NOMO-1 (cell line): ENCODE results near the gene TTC33.

Experiments used
- DNase-seq, 2 experiments: peaks; one replicate each; lab custom pipeline; 2025; ENCODE audit not compliant: unreplicated experiment in 2 of 2; lab: John Stamatoyannopoulos, UW

Gene TTC33

DNA sequence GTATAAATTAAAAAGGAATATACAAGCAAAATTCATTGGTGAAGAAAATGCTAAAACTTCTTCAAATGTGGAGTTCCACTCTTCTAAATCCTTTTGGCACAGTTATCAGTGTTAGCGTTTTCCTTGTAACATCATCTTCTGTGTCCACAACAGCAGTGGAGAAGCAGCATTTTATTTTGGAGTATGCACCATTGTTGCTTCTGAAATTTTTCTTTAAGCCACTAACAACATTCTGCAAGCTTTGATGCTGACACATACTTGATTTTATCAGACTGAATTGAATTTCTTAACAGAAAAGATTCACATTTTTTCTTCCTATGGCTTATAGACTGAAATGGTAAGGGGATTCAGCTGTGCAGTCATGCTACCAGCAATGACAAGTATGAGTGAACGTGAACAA is 136.8 kb downstream of the TTC33 start:
- DNase-seq: no peak

DNA sequence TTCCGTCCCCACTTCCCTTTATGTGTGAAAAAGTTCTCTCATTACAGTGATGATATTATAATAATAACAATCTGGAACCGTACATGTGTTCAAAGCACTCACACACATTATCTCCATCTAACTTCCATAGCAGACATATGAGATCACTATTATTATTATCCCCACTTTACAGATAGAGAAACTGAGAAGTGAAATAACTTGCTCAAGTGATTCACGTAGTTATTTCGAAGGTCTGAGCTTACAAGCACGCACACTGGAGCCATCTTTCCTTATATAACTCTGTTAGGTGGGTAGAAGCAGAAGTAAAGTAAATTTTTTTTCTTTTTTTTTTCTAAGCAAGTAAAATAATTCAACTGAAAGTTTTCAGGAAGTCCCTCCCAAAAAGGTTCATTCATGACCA is 139.0 kb downstream of the TTC33 start:
- DNase-seq: peak; percentile 81 to 93

DNA sequence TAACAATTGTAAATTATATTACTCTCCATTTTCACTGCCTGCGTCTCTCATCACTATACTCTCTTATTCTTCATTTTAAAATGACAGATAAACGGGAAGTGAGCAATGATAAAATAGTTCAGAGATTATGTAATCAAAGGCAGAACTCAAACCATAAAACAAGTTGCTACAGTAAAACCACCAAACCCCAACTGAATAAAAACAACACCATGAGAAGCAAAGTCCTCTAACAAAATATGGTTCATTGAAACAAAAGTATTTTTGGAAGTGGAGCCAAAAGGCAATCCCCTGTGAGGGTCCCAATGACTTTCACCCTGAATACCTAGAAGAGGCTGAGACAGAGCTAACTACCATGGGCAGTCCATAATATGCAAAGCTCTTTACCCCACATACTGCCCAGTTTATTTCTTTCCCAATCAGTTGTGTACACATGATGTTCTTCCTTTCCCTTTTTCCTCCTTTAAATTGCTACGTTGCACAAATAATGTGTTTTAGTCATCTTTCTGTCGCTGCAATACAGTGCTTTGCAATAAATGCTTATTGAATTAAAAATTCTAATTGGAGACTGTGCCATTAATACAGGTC is 140.1 kb downstream of the TTC33 start:
- peak; percentile 94 to 100 for DNase-seq

DNA sequence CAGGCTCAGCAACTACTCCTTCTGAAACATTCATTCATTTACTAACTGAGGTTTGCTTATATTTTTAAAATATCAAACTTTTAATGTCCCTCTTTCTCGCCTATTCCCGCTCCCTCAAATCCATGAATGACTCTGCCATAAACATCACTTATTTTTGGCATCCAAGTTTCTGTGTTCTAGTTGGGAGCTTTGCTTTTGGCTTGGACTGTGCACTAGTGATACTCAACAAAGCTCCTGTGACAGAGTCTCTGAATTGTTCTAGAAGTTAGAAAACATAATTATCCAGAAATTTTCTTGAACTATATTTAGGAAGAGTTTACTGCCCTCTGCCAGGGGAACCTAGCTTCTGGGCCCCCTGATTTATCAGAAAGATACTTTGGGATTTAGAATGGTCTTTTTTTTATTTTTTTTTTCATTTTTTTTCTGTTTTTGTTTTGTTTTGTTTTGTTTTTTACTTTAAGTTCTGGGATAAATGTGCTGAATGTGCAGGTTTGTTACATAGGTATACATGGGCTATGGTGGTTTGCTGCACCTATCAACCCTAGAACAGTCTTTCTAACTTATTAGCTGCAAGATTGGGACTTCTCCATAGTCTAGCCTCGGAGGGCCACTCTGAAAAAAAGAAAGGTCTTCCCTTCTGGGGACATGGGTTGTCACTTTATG is 140.7 kb downstream of the TTC33 start:
- no peak for DNase-seq

DNA sequence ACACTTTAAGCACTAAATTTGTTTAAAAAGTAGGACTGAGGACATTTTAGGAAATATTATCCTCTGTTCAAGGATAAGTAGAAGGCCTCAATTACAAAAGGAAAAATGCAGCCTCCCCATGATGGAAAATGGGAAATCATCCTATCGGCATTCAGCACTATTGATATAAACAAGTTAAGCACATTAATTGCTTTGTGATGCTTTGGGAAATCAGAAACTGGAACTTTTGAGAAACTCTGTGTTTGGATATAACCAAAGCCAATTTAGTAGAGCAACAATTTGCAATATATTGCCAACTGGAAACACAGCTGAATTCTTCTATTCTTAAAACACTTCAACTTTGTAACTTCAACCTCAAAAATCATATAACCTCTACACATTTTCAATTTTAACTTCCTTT is 141.3 kb downstream of the TTC33 start:
- no peak for DNase-seq

DNA sequence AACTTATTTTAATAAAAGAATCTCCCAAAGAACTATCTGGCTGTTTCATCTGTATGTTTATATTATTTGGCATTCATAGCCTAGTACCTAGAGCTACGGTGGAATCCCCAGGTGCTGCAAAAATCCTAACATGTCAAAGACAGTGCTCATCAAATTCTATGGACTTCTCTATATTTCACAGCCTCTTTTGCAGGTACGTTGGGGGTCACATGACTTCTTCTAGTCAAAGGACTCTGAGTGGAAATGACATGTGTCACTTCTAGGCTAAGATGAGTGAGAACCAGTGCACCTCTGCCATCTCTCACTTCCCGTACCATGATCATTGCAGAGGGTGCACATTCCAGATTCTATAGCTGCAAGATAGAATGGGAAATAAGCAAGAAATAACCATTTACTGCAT is 148.6 kb downstream of the TTC33 start:
- DNase-seq: no peak

DNA sequence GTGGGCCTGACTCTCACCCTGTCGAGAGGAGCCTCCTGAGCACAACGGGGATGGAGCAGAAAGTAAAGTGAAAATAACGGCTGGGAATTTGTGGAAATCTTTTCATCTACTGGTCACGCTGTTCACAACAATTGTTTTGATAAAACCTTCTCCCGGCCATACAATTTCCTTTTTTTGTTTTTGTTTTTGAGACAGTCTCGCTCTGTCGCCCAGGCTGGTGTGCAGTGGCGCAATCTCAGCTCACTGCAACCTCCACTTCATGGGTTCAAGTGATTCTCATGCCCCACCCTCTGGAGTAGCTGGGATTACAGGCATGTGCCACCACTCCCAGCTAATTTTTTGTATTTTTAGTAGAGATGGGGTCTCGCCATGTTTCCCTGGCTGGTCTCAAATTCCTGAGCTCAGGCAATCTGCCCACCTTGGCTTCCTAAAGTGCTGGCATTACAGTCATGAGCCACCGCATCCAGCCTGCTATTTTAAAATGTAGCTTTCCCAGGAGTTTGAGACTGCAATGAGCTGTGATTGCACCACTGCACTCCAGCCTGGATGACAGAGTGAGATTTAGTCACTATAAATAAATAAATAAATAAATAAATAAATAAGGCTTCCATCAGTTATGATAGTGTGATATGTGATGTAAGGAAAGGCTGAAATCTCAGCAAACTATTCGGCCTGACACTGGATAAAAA is 149.5 kb downstream of the TTC33 start:
- DNase-seq: peak in 1 of 2 experiments; percentile 55

GRCh38 chr5:40605295-40605958 is 150.3 kb downstream of the TTC33 start:
- DNase-seq: peak; percentile 73 to 84

GRCh38 chr5:40603378-40603777 is 152.4 kb downstream of the TTC33 start:
- no peak for DNase-seq

DNA sequence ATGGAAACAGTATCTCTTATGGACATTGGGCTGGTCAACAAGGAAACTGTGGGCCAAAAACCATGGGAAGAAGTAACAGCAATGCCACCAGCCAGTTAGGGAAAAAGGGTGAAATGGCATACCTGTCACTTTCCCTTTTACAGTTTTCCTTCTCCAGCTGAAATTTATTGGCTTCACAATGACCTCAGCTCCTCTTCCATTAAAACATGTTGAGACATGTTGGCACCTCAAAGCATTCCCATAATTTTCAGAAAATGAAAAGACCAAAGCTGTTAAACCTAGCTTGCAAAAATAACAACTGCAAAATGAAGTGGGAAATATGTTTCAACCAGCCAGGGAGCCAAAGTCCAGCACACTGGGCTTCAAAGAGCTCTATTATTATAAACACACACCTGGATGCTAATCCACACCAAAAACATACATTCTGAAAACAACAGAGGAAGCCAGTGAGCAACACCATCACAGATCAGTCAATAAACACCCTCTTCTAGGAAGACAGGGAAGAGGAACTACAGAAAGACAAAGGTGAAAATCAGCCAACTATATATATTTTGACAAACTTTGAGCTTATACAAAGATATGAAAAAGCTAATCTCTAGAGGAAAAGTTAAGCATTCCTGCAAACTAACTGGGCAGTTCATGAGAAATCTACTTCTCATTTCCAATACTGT is 154.4 kb downstream of the TTC33 start:
- DNase-seq: no peak

DNA sequence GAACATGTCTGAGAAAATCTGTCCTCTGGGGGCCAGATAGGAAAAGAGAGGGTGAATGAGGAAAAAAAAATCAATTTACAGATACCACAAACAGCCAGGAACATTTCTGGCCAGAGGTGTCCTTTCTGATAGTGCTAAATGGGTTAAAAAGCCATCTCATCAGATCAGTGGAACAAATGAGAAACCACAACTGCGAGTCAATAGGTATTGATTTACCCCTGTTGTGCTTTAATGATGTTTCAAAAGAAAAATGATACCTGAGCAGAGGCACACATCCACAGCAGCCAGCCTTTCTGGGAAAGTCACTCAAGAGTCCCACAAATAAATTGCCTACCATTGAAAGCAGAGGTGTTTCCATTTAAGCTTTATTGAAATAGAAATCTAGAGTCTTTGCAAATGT is 155.4 kb downstream of the TTC33 start:
- DNase-seq: no peak

DNA sequence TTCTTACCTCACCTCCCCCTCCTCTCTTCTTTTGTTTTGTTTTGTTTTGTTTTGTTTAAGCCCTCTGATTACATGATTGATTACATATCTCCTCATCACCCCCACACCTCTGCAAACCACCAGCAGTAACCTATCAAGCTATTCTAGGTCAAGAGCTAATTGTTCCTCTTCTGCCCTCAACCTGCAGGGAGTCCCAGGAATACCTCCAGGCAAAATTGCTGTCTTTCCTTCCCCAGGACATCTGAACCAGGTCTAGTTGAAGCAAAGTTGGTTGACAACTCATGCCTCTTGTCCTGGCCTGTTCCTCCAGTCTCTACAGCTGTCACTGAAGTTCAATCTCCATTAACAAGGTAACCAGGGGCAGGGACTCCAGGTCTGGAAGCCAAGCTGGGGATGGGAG is 156.1 kb downstream of the TTC33 start:
- no peak for DNase-seq

- DNase-seq: no peak
Measured at GRCh38 chr5:40594811-40595210, 160.9 kb downstream of the TTC33 start.

DNA sequence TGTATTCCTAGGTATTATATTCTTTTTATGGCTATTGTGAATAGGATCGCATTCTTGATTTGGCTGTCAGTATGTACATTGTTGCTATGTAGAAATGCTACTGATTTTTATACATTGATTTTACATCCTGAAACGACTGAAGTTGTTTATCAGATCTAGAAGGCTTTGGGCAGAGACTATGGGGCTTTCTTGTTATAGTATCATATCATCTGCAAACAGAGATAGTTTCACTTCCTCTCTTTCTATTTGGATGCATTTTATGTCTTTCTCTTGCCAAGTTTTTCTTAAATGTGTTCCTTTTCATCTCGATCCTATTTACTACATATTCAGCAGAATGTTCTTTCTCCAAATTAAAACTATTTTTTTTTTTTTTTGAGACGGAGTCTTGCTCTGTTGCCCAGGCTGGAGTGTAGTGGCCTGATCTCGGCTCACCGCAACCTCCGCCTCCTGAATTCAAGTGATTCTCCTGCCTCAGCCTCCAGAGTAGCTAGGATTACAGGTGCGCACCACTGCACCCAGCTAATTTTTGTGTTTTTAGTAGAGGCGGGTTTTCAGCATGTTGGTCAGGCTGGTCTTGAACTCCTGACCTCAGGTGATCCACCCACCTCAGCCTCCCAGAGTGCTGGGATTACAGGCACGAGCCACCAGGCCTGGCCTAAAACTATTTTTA is 163.9 kb downstream of the TTC33 start:
- DNase-seq: peak; percentile 77 to 98

GRCh38 chr5:40587376-40587775 is 168.4 kb downstream of the TTC33 start:
- no peak for DNase-seq

GRCh38 chr5:40585537-40586267 is 170.1 kb downstream of the TTC33 start:
- DNase-seq: no peak

DNA sequence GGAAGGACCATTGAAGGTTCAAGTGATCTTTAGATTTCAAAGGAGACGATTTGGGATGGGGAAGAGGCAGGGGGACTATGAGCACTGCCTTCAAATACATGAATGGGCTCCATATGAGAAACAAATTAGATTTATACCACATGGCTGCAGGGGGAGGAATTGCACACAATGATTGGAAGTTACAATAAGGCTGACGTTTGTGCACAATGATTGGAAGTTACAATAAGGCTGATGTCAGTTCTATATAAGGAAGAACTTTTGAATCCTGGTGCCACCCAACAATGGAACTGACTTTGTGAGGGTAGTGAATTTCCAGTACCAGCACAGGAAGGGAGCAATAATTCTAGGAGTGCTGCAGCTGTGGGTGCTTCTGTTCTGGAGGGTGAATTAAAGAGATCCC is 171.7 kb downstream of the TTC33 start:
- DNase-seq: no peak

GRCh38 chr5:40578501-40579451 is 177.0 kb downstream of the TTC33 start:
- DNase-seq: peak; percentile 72 to 77

DNA sequence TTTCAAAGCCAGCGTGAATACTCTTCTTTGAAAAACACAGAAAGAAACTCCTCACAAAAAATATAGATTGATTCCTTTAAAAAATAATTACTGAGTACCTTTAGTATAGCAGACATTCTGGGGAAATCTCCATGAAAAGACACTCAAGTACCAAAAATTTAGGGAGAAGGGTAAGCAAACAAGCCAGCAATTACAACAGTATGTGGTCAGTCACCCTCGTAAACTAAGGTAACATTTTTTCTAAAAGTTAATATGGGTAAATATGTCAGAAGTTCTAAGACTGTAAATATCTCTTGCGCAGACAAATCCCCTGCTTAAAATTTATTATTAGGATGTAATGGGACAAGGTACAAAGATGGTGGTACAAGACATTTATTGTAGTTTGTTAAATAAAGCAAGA is 178.0 kb downstream of the TTC33 start:
- DNase-seq: no peak
